Uterus (tissue), 2 donors: ENCODE results near the gene ESRRB.

Experiments used
- CTCF ChIP-seq, 4 experiments: fragments of 200-600 bp in 2 of 4; fragments of 450-650 bp in 2 of 4; sonication (generic) in 2 of 4; IDR thresholded peaks; one replicate each; pipeline ENCODE4 v1.5.1; 2016 to 2019; ENCODE audit warnings: antibody characterized with exemption in 4 of 4, mild to moderate bottlenecking in 2 of 4, moderate library complexity in 1 of 4
- POLR2A ChIP-seq, 2 donors: fragments of 450-650 bp; IDR thresholded peaks; one replicate each; pipeline ENCODE4 v1.6.1; 2016; ENCODE audit warnings: antibody characterized with exemption in 2 of 2, mild to moderate bottlenecking in 1 of 2, moderate library complexity in 1 of 2

- TF ChIP-seq POLR2A (IDR thresholded peaks at IDR 0.05) = no peak
- no peak for TF ChIP-seq CTCF (IDR thresholded peaks at IDR 0.05)
Measured at GRCh38 chr14:76375947-76376404, at the start of gene ESRRB.
